Uterus (tissue), 4 donors: ENCODE data around the gene C11orf91. TPM values are rescaled to one million over a fixed set of nuclear protein-coding genes. Genes with fewer than 3 reads are reported as not detected.

ENCODE experiments used
- DNase-seq, 2 donors: peaks; one replicate each; pipeline ENCODE4 v3.0.0-alpha.2; 2019 to 2020
- H3K27ac ChIP-seq, 2 donors: fragments of 200-600 bp; sonication (generic); 1 replicate in 1 of 2; 2 replicates in 1 of 2; pipeline ENCODE4 v1.5.1; 2016 to 2018
- H3K27me3 ChIP-seq, 2 donors: fragments of 200-600 bp; sonication (generic); one replicate each; pipeline ENCODE4 v1.5.1; 2018 to 2019; ENCODE audit warnings: control low read depth in 1 of 2
- H3K36me3 ChIP-seq, 2 donors: fragments of 200-600 bp; sonication (generic); one replicate each; pipeline ENCODE4 v1.5.1; 2019; ENCODE audit warnings: control low read depth in 1 of 2
- H3K4me1 ChIP-seq, 2 donors: fragments of 200-600 bp; sonication (generic); one replicate each; pipeline ENCODE4 v1.5.1; 2018 to 2019; ENCODE audit warnings: control low read depth in 1 of 2
- H3K4me3 ChIP-seq, 2 donors: fragments of 200-600 bp; sonication (generic); 1 replicate in 1 of 2; 2 replicates in 1 of 2; pipeline ENCODE4 v1.5.1; 2018 to 2019; ENCODE audit warnings: mild to moderate bottlenecking in 1 of 2
- H3K9me3 ChIP-seq, 2 donors: fragments of 200-600 bp; sonication (generic); one replicate each; pipeline ENCODE4 v1.5.1; 2019; ENCODE audit warnings: control low read depth in 1 of 2
- CTCF ChIP-seq, 4 experiments: fragments of 200-600 bp in 2 of 4; fragments of 450-650 bp in 2 of 4; sonication (generic) in 2 of 4; IDR thresholded peaks; one replicate each; pipeline ENCODE4 v1.5.1; 2016 to 2019; ENCODE audit warnings: antibody characterized with exemption in 4 of 4, mild to moderate bottlenecking in 2 of 4, moderate library complexity in 1 of 4
- POLR2A ChIP-seq, 2 donors: fragments of 450-650 bp; IDR thresholded peaks; one replicate each; pipeline ENCODE4 v1.6.1; 2016; ENCODE audit warnings: antibody characterized with exemption in 2 of 2, mild to moderate bottlenecking in 1 of 2, moderate library complexity in 1 of 2
- intact Hi-C: fragments of 100-400 bp; cut with DNase I; formaldehyde crosslinking; loops from one replicate; pipeline ENCODE4 v1.15.1; 2023; ENCODE audit warnings: low total_unique reads
- total RNA-seq, 4 donors: library from RNA; depleted of rRNA in 3 of 4; stranded (reverse); fragments of >200 nt in 3 of 4; gene quantifications; one replicate each; pipeline versions ENCODE4 v1.1.0 to v1.2.4, GENCODE V29; 2014 to 2023
- donor health status: DM: yes; HTN: yes; CAD: no.

Gene C11orf91
- total RNA-seq, 4 donors from 2014 or later: not detected

GRCh38 chr11:33699515-33700062, 1.0 kb downstream of the C11orf91 start:
- Histone ChIP-seq H3K4me1 (no peaks in the 10 kb centered on the region), H3K27ac (no peak overlapping the region), H3K36me3 (no peaks in the 10 kb centered on the region), H3K27me3 (no peaks in the 10 kb centered on the region), H3K9me3 (no peaks in the 10 kb centered on the region), H3K4me3 (no peak overlapping the region)
- TF ChIP-seq CTCF (IDR thresholded peaks at IDR 0.05) (no peak), POLR2A (IDR thresholded peaks at IDR 0.05) (no peak)
- DNase-seq: no peak
- intact Hi-C loops: no loop called here

GRCh38 chr11:33698921-33699320, 1.7 kb downstream of the C11orf91 start:
- Histone ChIP-seq H3K27me3 (no peaks in the 10 kb centered on the region), H3K27ac (no peak overlapping the region), H3K36me3 (no peaks in the 10 kb centered on the region), H3K9me3 (no peaks in the 10 kb centered on the region), H3K4me1 (no peaks in the 10 kb centered on the region), H3K4me3 (no peak overlapping the region)
- intact Hi-C loops: no loop called here
- TF ChIP-seq CTCF (IDR thresholded peaks at IDR 0.05): no peak
- TF ChIP-seq POLR2A (IDR thresholded peaks at IDR 0.05): no peak
- DNase-seq: no peak

DNA sequence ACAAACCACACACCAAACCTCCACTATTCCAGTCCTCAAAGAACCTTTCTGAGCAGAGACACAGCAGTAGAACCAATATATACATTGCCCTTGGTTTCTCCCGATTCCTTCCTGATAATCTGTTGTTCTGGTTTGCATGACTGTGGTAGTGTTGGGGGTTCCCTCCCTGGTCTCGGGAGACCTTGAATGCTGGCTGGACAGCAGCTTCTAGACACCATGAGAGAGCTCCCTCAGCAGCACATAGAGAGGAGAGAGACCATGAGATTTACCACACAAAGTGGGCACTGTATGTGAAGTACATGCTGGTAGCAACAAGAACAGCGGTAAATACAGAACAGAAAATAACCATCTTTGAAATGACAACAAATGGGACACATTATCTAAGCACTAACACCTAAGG, 2.6 kb downstream of the C11orf91 start:
- H3K36me3 ChIP-seq: no peaks in the 10 kb centered on the region
- intact Hi-C loops: no loop called here

GRCh38 chr11:33696931-33697638, 3.5 kb downstream of the C11orf91 start:
- no peaks in the 10 kb centered on the region for H3K9me3 ChIP-seq
- no peaks in the 10 kb centered on the region for H3K36me3 ChIP-seq
- no peak for DNase-seq
- TF ChIP-seq POLR2A (IDR thresholded peaks at IDR 0.05) (no peak), CTCF (IDR thresholded peaks at IDR 0.05) (no peak)
- intact Hi-C loops: no loop called here
- H3K4me1 ChIP-seq: no peaks in the 10 kb centered on the region
- no peak overlapping the region for H3K27ac ChIP-seq
- no peaks in the 10 kb centered on the region for H3K27me3 ChIP-seq
- no peak overlapping the region for H3K4me3 ChIP-seq

More for the DNA sequence above, 2.6 kb downstream of the C11orf91 start:
- DNase-seq: no peak
- H3K27ac ChIP-seq: no peak overlapping the region
- no peaks in the 10 kb centered on the region for H3K4me1 ChIP-seq
- H3K9me3 ChIP-seq: no peaks in the 10 kb centered on the region
- TF ChIP-seq POLR2A (IDR thresholded peaks at IDR 0.05) (no peak), CTCF (IDR thresholded peaks at IDR 0.05) (no peak)
- no peaks in the 10 kb centered on the region for H3K27me3 ChIP-seq
- H3K4me3 ChIP-seq: no peak overlapping the region

GRCh38 chr11:33696411-33696810, 4.2 kb downstream of the C11orf91 start:
- no peaks in the 10 kb centered on the region for H3K4me1 ChIP-seq
- no peaks in the 10 kb centered on the region for H3K36me3 ChIP-seq
- intact Hi-C loops: no loop called here
- no peak overlapping the region for H3K4me3 ChIP-seq
- no peak for DNase-seq
- H3K27me3 ChIP-seq: no peaks in the 10 kb centered on the region
- no peaks in the 10 kb centered on the region for H3K9me3 ChIP-seq
- no peak for TF ChIP-seq CTCF (IDR thresholded peaks at IDR 0.05)
- no peak for TF ChIP-seq POLR2A (IDR thresholded peaks at IDR 0.05)
- no peak overlapping the region for H3K27ac ChIP-seq
